ENCODE results near the gene SLC12A7. TPM values are rescaled to one million over a fixed set of nuclear protein-coding genes. Genes with fewer than 3 reads are reported as not detected.

SLC12A7 gene
- total RNA-seq, 1 donor from 2014 or later = 30.5 TPM

DNA sequence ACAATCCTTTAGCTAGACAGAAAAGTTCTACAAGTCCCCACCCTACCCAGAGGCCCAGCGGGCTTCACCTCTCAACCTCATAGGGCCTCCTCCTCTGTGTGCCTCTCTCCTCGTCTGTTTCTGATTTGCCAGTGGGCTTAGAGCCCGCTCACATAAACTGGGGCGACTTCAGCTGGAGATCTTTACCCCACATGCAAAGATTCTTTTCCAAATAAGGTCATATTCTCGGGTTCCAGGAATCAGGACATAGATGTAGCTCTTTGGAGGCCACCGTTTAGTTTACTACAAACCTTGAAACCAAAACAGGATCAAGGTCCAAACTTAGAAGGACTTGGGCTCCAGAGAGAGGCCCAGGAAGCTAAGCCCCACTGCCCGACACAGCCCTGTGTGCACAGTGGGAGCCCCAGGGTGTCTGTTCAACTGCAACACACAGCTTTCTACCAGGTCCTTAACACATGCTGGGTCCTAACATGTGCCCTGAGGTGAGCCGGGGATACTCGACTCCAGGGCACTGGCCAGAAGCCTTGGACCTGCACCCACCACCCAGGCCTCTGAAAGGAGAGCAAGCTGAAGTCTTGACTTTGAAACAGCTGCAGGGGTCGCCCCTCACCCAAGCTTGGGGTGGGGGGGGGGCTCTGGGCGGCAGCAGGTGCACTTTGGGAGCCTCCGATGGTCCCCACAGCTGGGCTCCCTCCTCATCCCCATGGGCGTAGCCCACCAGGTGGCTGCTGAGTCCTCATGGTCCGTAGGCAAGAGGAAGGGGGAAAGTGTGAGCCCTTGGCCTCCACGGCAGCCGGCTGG, 26.8 kb upstream of the SLC12A7 start:
- Histone ChIP-seq H3K4me1 (ENCODE audit: insufficient read depth, low read length) (no peaks in the 10 kb centered on the region), H3K79me2 (ENCODE audit: insufficient read depth, low read length) (no peaks in the 10 kb centered on the region), H3K4me2 (ENCODE audit: low read length) (no peak overlapping the region), H3K27me3 (ENCODE audit: insufficient read depth, low read length) (peaks cover 7% of the 10 kb centered on the region), H2AFZ (ENCODE audit: low read depth, low read length) (no peak overlapping the region), H3K9me3 (ENCODE audit: insufficient read depth, low read depth, low read length) (peaks cover 6% of the 10 kb centered on the region), H3K4me3 (ENCODE audit: insufficient read depth, low read depth, low read length) (no peak overlapping the region), H3K36me3 (ENCODE audit: insufficient read depth, low read length) (no peaks in the 10 kb centered on the region), H3K9ac (ENCODE audit: low read length) (no peak overlapping the region), H4K20me1 (ENCODE audit: insufficient read depth, low read length) (no peaks in the 10 kb centered on the region), H3K27ac (ENCODE audit: low read depth, low read length) (no peak overlapping the region)
- no peak overlapping the region for H3K27ac Mint-ChIP-seq (ENCODE audit: unreplicated experiment)
- no peaks in the 10 kb centered on the region for H3K9me3 Mint-ChIP-seq (ENCODE audit: unreplicated experiment)
- FAIRE-seq = no peak
- H3K27me3 Mint-ChIP-seq (ENCODE audit: low read depth, unreplicated experiment) = peaks cover 36% of the 10 kb centered on the region
- H3K36me3 Mint-ChIP-seq (ENCODE audit: low read depth, unreplicated experiment) = no peaks in the 10 kb centered on the region
- no peak for DNase-seq (ENCODE audit: low read depth)
- H3K4me3 Mint-ChIP-seq (ENCODE audit: unreplicated experiment) = no peak overlapping the region
- TF ChIP-seq EZH2 (IDR thresholded peaks at IDR 0.05; ENCODE audit: insufficient read depth, low read length) = no peak
- TF ChIP-seq, protein P1, sequence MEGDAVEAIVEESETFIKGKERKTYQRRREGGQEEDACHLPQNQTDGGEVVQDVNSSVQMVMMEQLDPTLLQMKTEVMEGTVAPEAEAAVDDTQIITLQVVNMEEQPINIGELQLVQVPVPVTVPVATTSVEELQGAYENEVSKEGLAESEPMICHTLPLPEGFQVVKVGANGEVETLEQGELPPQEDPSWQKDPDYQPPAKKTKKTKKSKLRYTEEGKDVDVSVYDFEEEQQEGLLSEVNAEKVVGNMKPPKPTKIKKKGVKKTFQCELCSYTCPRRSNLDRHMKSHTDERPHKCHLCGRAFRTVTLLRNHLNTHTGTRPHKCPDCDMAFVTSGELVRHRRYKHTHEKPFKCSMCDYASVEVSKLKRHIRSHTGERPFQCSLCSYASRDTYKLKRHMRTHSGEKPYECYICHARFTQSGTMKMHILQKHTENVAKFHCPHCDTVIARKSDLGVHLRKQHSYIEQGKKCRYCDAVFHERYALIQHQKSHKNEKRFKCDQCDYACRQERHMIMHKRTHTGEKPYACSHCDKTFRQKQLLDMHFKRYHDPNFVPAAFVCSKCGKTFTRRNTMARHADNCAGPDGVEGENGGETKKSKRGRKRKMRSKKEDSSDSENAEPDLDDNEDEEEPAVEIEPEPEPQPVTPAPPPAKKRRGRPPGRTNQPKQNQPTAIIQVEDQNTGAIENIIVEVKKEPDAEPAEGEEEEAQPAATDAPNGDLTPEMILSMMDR (IDR thresholded peaks at IDR 0.05; ENCODE audit: insufficient read depth, low read depth, low read length) = no peak
- no peaks in the 10 kb centered on the region for H3K4me1 Mint-ChIP-seq (ENCODE audit: low read depth, unreplicated experiment)

DNA sequence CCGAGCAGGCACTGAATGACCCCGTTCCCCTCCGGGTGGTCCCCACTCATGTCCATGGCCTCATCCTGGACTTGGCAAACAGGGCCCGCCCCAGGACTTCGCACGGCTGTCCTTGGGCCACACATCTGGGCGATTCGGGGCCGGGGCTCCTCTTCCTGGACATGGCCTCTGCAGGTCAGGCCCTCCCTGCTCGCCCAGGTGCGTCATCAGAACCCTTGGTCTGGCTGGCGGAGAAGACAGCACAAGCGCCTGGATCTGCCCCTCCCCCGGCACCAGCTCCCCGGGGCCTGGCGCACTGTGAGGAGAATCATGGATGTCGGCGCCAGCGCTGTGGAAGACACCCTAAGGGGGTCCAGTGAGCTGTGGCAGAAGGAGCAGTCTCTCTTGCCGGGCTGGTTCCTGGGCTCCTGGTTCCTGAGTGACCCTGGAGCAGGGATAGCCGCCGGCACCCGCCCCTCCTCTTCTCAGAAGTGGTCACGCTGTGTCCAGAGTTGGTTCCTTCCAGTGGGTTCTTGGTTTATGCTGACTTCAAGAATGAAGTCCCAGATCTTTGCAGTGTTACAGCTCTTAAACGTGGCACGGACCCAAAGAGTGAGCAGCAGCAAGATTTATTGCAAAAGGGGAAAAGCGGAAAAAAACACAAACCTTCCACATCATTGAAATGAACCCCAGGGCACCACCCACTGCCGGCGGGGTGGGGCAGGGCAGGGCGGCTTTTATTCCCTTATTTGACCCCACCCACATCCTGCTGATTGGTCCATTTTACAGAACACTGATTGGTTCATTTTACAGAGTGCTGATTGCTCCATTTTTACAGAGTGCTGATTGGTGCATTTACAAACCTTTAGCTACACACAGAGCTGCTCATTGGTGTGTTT, 25.9 kb upstream of the SLC12A7 start:
- no peaks in the 10 kb centered on the region for H3K36me3 Mint-ChIP-seq (ENCODE audit: low read depth, unreplicated experiment)
- DNase-seq (ENCODE audit: low read depth) = no peak
- Histone ChIP-seq H3K4me3 (ENCODE audit: insufficient read depth, low read depth, low read length) (no peak overlapping the region), H3K9me3 (ENCODE audit: insufficient read depth, low read depth, low read length) (peaks cover 6% of the 10 kb centered on the region), H3K9ac (ENCODE audit: low read length) (no peak overlapping the region), H3K79me2 (ENCODE audit: insufficient read depth, low read length) (no peaks in the 10 kb centered on the region), H2AFZ (ENCODE audit: low read depth, low read length) (no peak overlapping the region), H3K4me2 (ENCODE audit: low read length) (no peak overlapping the region), H3K27me3 (ENCODE audit: insufficient read depth, low read length) (peaks cover 7% of the 10 kb centered on the region), H3K36me3 (ENCODE audit: insufficient read depth, low read length) (no peaks in the 10 kb centered on the region), H4K20me1 (ENCODE audit: insufficient read depth, low read length) (no peaks in the 10 kb centered on the region), H3K4me1 (ENCODE audit: insufficient read depth, low read length) (no peaks in the 10 kb centered on the region), H3K27ac (ENCODE audit: low read depth, low read length) (no peak overlapping the region)
- peaks cover 36% of the 10 kb centered on the region for H3K27me3 Mint-ChIP-seq (ENCODE audit: low read depth, unreplicated experiment)
- no peaks in the 10 kb centered on the region for H3K4me1 Mint-ChIP-seq (ENCODE audit: low read depth, unreplicated experiment)
- H3K27ac Mint-ChIP-seq (ENCODE audit: unreplicated experiment) = no peak overlapping the region
- no peak for FAIRE-seq
- no peak for TF ChIP-seq EZH2 (IDR thresholded peaks at IDR 0.05; ENCODE audit: insufficient read depth, low read length)
- TF ChIP-seq, protein P1 (IDR thresholded peaks at IDR 0.05; ENCODE audit: insufficient read depth, low read depth, low read length) = no peak
- no peaks in the 10 kb centered on the region for H3K9me3 Mint-ChIP-seq (ENCODE audit: unreplicated experiment)
- no peak overlapping the region for H3K4me3 Mint-ChIP-seq (ENCODE audit: unreplicated experiment)

Measured in astrocyte (in vitro differentiated cells and primary cell).